Neural progenitor cell (in vitro differentiated cells): ENCODE measurements around the gene IFIT2. TPM values are rescaled to one million over a fixed set of nuclear protein-coding genes. Genes with fewer than 3 reads are reported as not detected.
"Not testable (repeated sequence)": the region's sequence is repeated elsewhere in the genome, so short reads cannot be mapped to it uniquely, and the experiment has no call there.

ENCODE experiments used
- DNase-seq: peaks from one replicate; pipeline ENCODE4 v3.0.0-alpha.2; 2016; ENCODE audit warnings: low spot score
- H2AFZ ChIP-seq: fragments of 200-600 bp; sonication (generic); replicated peaks from 2 replicates; pipeline ENCODE4 v1.6.1; 2016; ENCODE audit warnings: antibody characterized with exemption
- H3F3A ChIP-seq: fragments of 200-600 bp; sonication (generic); 2 replicates; pipeline ENCODE4 v1.6.1; 2016; ENCODE audit warnings: antibody characterized with exemption, low read depth
- H3K27ac ChIP-seq: fragments of 200-600 bp; sonication (generic); 2 replicates; pipeline ENCODE4 v1.5.1; 2016; ENCODE audit warnings: mild to moderate bottlenecking
- H3K27me3 ChIP-seq: fragments of 200-600 bp; sonication (generic); 2 replicates; pipeline ENCODE4 v1.6.1; 2016; ENCODE audit warnings: mild to moderate bottlenecking, moderate library complexity
- H3K36me3 ChIP-seq: fragments of 200-600 bp; sonication (generic); 2 replicates; pipeline ENCODE4 v1.5.1; 2016
- H3K4me1 ChIP-seq: fragments of 200-600 bp; sonication (generic); 2 replicates; pipeline ENCODE4 v1.6.1; 2016; ENCODE audit warnings: mixed run types
- H3K4me2 ChIP-seq: fragments of 200-600 bp; sonication (generic); 2 replicates; pipeline ENCODE4 v1.6.1; 2016
- H3K4me3 ChIP-seq: fragments of 200-600 bp; sonication (generic); 2 replicates; pipeline ENCODE4 v1.5.1; 2016
- H3K79me2 ChIP-seq: fragments of 200-600 bp; sonication (generic); 2 replicates; pipeline ENCODE4 v1.6.1; 2016; ENCODE audit warnings: low read depth
- H3K9ac ChIP-seq: fragments of 200-600 bp; sonication (generic); 2 replicates; pipeline ENCODE4 v1.6.1; 2016
- H3K9me3 ChIP-seq: fragments of 200-600 bp; sonication (generic); 2 replicates; pipeline ENCODE4 v1.5.1; 2016; ENCODE audit warnings: low read depth
- H4K20me1 ChIP-seq: fragments of 200-600 bp; sonication (generic); 2 replicates; pipeline ENCODE4 v1.6.1; 2016; ENCODE audit warnings: low read depth
- H3K27ac Mint-ChIP-seq: 3 replicates; pipeline ENCODE4 v1.8.0; 2021; ENCODE audit warnings: mixed read lengths
- H3K27me3 Mint-ChIP-seq: 2 replicates; pipeline ENCODE4 v1.8.0; 2022; ENCODE audit warnings: low read depth, mild to moderate bottlenecking, inconsistent platforms, moderate library complexity, mixed read lengths; ENCODE audit not compliant: insufficient read depth
- H3K36me3 Mint-ChIP-seq: 3 replicates; pipeline ENCODE4 v1.8.0; 2021; ENCODE audit warnings: mixed read lengths
- H3K4me1 Mint-ChIP-seq: 3 replicates; pipeline ENCODE4 v1.8.0; 2021; ENCODE audit warnings: mixed read lengths
- H3K4me3 Mint-ChIP-seq: 3 replicates; pipeline ENCODE4 v1.8.0; 2021; ENCODE audit warnings: mild to moderate bottlenecking, moderate library complexity, mixed read lengths
- H3K9me3 Mint-ChIP-seq: 3 replicates; pipeline ENCODE4 v1.8.0; 2020; ENCODE audit warnings: mixed read lengths
- EZH2 ChIP-seq: fragments of 200-600 bp; sonication (generic); IDR thresholded peaks from 2 replicates; pipeline ENCODE4 v1.6.1; 2017; ENCODE audit warnings: antibody characterized with exemption, mild to moderate bottlenecking, moderate library complexity
- EZH2phosphoT487 ChIP-seq: fragments of 200-600 bp; sonication (generic); IDR thresholded peaks from 2 replicates; pipeline ENCODE4 v1.6.1; 2017; ENCODE audit warnings: antibody characterized with exemption
- total RNA-seq: library from RNA; depleted of rRNA; stranded (reverse); fragments of >200 nt; gene quantifications from 2 replicates; pipeline ENCODE4 v1.2.3, GENCODE V29; 2015; ENCODE audit warnings: low replicate concordance
- TF ChIP-seq, protein P1 (sequence below): fragments of 200-600 bp; sonication (generic); IDR thresholded peaks from 2 replicates; pipeline ENCODE4 v1.5.1; 2017; ENCODE audit warnings: antibody characterized with exemption, mild to moderate bottlenecking

The IFIT2 gene, protein sequence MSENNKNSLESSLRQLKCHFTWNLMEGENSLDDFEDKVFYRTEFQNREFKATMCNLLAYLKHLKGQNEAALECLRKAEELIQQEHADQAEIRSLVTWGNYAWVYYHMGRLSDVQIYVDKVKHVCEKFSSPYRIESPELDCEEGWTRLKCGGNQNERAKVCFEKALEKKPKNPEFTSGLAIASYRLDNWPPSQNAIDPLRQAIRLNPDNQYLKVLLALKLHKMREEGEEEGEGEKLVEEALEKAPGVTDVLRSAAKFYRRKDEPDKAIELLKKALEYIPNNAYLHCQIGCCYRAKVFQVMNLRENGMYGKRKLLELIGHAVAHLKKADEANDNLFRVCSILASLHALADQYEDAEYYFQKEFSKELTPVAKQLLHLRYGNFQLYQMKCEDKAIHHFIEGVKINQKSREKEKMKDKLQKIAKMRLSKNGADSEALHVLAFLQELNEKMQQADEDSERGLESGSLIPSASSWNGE
- total RNA-seq, result 0.06 and 0.22 TPM in 2 replicates

DNA sequence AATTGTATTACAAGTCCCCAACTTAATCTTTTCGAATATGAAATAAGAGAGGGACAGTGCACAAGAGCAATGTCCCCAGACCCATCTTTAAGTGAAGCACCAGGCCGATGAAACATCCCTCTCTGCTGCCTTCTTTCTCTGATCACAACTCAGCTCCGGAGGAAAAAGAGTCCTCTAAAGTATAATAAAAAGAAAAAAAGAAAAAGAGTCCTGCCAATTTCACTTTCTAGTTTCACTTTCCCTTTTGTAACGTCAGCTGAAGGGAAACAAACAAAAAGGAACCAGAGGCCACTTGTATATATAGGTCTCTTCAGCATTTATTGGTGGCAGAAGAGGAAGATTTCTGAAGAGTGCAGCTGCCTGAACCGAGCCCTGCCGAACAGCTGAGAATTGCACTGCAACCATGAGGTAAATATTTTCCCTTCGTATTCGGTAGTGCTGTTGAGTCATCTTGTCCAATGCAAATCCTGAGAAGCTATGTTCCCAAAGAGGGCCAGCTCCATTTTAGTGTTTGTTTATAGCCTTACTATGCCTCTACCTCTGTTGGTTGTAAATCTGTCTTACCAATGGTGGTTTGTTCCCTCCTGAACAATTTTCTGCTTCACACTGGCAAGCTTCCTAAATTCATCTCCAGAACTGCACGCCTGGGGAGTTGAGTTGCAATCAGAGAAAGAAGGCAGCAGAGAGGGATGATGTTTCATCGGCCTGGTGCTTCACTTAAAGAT, at the start of gene IFIT2:
IFIT2 (plus strand) TSS at position 326 of the 725 bp plus-strand sequence; CDS start at position 404, 78 bp downstream.
- Histone ChIP-seq H3K79me2 (no peaks in the 10 kb centered on the region), H3K36me3 (no peaks in the 10 kb centered on the region), H3K4me3 (no peak within 1 kb of the TSS), H3K4me2 (no peak within 1 kb of the TSS), H3K27me3 (no peaks in the 10 kb centered on the region), H3K4me1 (no peaks in the 10 kb centered on the region), H2AFZ (peak within 1 kb of the TSS; percentile 30), H3F3A (no peaks in the 10 kb centered on the region), H3K9me3 (no peaks in the 10 kb centered on the region), H4K20me1 (no peaks in the 10 kb centered on the region), H3K9ac (no peak within 1 kb of the TSS), H3K27ac (no peak within 1 kb of the TSS)
- DNase-seq, result no peak
- no peaks in the 10 kb centered on the region for H3K27me3 Mint-ChIP-seq
- peaks cover 11% of the 10 kb centered on the region for H3K9me3 Mint-ChIP-seq
- peaks cover 3% of the 10 kb centered on the region for H3K36me3 Mint-ChIP-seq
- no peak within 1 kb of the TSS for H3K4me3 Mint-ChIP-seq
- peaks cover 5% of the 10 kb centered on the region for H3K4me1 Mint-ChIP-seq
- no peak for TF ChIP-seq EZH2phosphoT487
- TF ChIP-seq, protein P1, sequence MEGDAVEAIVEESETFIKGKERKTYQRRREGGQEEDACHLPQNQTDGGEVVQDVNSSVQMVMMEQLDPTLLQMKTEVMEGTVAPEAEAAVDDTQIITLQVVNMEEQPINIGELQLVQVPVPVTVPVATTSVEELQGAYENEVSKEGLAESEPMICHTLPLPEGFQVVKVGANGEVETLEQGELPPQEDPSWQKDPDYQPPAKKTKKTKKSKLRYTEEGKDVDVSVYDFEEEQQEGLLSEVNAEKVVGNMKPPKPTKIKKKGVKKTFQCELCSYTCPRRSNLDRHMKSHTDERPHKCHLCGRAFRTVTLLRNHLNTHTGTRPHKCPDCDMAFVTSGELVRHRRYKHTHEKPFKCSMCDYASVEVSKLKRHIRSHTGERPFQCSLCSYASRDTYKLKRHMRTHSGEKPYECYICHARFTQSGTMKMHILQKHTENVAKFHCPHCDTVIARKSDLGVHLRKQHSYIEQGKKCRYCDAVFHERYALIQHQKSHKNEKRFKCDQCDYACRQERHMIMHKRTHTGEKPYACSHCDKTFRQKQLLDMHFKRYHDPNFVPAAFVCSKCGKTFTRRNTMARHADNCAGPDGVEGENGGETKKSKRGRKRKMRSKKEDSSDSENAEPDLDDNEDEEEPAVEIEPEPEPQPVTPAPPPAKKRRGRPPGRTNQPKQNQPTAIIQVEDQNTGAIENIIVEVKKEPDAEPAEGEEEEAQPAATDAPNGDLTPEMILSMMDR, result no peak
- no peak for TF ChIP-seq EZH2
- peak within 1 kb of the TSS; percentile 58 for H3K27ac Mint-ChIP-seq

DNA sequence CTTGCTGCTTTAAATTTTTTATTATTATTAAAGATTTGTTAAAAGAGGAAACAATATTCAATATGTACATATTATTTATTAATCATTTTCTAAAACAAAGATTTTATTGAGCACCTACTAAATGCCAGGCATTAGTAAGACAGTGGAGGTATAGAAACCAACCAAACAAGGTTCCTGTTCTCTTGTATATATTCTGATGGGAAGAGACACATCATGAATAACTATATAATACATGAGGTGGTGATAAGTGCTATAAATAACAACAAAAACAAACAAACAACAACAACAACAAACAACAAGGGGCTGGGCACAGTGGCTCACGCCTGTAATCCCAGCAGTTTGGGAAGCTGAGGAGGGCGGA, 49.6 kb upstream of the IFIT2 start:
- TF ChIP-seq EZH2phosphoT487 (no peak), EZH2 (no peak)
- TF ChIP-seq, protein P1, result no peak
- no peaks in the 10 kb centered on the region for H3K79me2 ChIP-seq
- H3K4me1 ChIP-seq, result no peaks in the 10 kb centered on the region
- no peaks in the 10 kb centered on the region for H4K20me1 ChIP-seq
- Mint-ChIP-seq H3K9me3 (peaks cover 20% of the 10 kb centered on the region), H3K4me3 (peak overlapping the region; percentile 87), H3K4me1 (peaks cover 8% of the 10 kb centered on the region), H3K27me3 (peaks cover 8% of the 10 kb centered on the region), H3K27ac (no peak overlapping the region), H3K36me3 (peaks cover 6% of the 10 kb centered on the region)
- no peak overlapping the region for H3K9ac ChIP-seq
- no peak overlapping the region for H3K4me3 ChIP-seq
- H2AFZ ChIP-seq, result no peak overlapping the region
- H3K4me2 ChIP-seq, result peak overlapping the region; percentile 83
- no peaks in the 10 kb centered on the region for H3K36me3 ChIP-seq
- no peaks in the 10 kb centered on the region for H3K9me3 ChIP-seq
- peaks cover 3% of the 10 kb centered on the region for H3F3A ChIP-seq
- H3K27ac ChIP-seq, result no peak overlapping the region
- no peak for DNase-seq
- peaks cover 14% of the 10 kb centered on the region for H3K27me3 ChIP-seq

DNA sequence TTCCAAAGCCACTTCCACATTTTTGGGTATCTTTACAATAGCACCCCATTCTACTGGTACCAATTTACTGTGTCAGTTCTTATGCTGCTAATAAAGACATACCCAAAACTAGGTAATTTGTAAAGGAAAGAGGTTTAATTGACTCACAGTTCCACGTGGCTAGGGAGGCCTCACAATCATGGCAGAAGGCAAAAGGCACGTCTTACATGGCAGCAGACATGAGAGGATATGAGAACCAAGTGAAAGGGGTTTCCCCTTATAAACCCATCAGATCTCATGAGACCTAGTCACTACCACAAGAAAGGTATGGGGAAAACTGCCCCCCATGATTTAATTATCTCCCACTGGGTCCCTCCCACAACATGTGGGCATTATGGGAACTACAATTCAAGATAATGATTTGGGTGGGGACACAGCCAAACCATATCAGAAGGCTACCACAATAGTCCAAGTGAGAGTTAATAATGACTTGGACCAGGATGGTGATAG, 46.7 kb upstream of the IFIT2 start:
- not testable (repeated sequence) for H3K4me1 Mint-ChIP-seq, H3K4me1 ChIP-seq, H3K27ac ChIP-seq, H2AFZ ChIP-seq, H3K9ac ChIP-seq, H3K27me3 Mint-ChIP-seq, H3K4me3 ChIP-seq, H3K36me3 ChIP-seq, H3K27ac Mint-ChIP-seq, H3K4me3 Mint-ChIP-seq, H4K20me1 ChIP-seq, H3K79me2 ChIP-seq, H3K9me3 ChIP-seq, H3K4me2 ChIP-seq, H3F3A ChIP-seq, H3K36me3 Mint-ChIP-seq, DNase-seq
- peaks cover 20% of the 10 kb centered on the region for H3K9me3 Mint-ChIP-seq
- H3K27me3 ChIP-seq, result peaks cover 13% of the 10 kb centered on the region
